Measurements from ENCODE around the gene ALPK3.
"Not testable (repeated sequence)": the region's sequence is repeated elsewhere in the genome, so short reads cannot be mapped to it uniquely, and the experiment has no call there.

The ALPK3 gene

GRCh38 chr15:84845631-84846030 is 28.5 kb downstream of the ALPK3 start:
- DNase-seq (ENCODE audit: low read depth in 2 of 2), result not testable (repeated sequence)

DNA sequence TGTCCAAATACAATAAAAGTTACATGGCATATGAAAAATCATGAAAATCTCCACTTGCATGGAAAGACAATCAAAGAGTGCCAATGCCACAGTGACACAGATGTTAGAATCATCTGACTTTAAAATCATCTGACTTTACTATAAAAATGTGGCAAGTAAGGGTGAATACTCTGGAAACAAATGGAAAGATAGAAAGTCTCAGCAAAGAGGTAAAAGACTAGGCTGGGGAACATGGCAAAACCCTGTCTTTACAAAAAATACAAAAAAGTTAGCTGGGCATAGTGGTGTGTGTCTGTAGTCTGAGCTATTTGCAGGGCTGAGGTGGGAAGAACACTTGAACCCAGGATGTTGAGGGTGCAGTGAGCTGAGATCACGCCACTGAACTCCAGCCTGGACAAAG is 29.1 kb downstream of the ALPK3 start:
- no peak for DNase-seq (ENCODE audit: low read depth in 2 of 2)

DNA sequence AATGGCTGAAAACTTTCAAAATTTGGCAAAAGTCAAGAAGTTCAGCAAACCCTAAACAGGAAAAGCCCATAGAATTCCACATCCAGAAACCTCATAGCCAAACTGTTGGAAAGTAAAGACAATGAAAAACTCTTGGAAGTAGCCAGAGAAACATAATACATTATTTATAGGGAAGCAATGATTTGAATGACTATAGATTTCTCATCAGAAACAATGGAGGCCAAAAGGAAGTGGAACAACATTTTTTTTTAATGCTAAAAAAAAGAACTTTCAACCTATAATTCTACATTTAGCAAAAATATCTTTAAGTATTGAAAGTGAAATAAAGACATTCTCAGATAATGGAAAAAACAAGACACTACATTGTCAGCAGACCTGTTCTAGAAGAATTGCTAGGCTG is 30.2 kb downstream of the ALPK3 start:
- DNase-seq (ENCODE audit: low read depth in 2 of 2), result no peak

GRCh38 chr15:84852212-84852611 is 35.1 kb downstream of the ALPK3 start:
- no peak for DNase-seq (ENCODE audit: low read depth in 2 of 2)

DNA sequence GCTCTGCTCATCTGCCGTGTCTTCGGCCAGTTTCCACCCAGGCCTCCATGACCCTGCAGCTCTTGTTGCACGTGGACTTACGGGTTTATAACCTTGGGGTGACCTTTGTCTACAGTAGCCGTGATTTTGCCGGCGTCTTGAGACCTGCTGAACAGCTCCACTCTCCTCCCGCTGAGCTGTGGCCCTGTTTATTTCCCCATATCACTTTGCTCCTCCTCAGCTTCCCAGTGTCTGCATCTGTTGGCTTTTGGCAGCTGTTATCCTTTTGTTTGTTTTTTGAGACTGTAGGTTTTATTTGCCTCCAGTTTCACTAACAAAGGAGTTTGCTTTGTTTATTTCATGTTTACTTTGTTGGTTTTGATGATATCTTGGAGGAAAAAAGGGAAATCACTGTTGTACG is 38.0 kb downstream of the ALPK3 start:
- DNase-seq (ENCODE audit: low read depth in 2 of 2), result no peak

- no peak for DNase-seq (ENCODE audit: low read depth in 2 of 2)
These were observed 38.6 kb downstream of the ALPK3 start for GRCh38 chr15:84855765-84856164.

DNA sequence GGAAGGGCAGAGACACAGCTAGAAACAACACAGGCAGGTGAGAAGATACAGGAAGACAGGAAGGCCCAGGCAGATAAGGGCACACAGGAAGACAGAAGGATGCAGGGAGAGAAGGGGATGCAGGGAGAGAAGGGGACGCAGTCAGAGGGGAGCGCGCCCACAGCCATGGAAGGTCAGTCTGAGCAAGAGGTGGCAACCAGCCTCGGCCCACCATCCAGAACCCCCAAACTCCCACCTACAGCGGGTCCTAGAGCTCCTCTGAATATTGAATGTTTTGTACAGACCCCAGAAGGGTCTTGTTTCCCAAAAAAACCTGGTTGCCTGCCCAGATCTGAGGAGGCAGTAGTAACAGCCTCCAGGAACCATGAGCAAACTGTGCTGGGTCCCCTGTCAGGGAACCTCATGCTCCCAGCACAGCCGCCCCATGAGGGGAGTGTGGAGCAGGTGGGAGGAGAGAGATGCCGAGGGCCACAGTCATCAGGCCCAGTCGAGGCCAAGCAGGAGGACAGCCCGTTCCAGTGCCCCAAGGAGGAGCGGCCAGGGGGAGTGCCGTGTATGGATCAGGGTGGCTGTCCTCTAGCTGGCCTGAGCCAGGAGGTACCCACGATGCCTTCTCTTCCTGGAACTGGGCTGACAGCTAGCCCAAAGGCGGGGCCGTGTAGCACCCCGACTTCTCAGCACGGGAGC is 39.7 kb downstream of the ALPK3 start:
- no peak for DNase-seq (ENCODE audit: low read depth in 2 of 2)

GRCh38 chr15:84857418-84858004 is 40.4 kb downstream of the ALPK3 start:
- DNase-seq (ENCODE audit: low read depth in 2 of 2), result no peak

GRCh38 chr15:84858231-84858630 is 41.1 kb downstream of the ALPK3 start:
- no peak for DNase-seq (ENCODE audit: low read depth in 2 of 2)

DNA sequence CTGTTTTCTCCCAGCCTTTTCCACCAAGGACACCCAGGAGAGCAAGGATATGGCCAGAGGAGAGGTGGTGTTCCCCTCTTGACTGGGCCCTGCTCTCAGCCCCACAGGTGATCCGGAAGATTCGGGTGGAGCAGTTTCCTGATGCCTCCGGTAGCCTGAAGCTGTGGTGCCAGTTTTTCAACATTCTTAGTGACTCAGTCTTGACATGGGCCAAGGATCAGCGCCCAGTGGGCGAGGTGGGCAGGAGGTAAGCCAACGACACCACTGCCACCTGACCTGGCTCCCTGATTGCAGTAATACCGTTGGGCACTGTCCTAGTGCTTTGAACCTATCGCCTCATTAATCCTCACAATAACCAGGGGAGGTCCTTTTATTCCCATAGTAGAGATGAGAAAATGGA is 42.0 kb downstream of the ALPK3 start:
- no peak for DNase-seq (ENCODE audit: low read depth in 2 of 2)

DNA sequence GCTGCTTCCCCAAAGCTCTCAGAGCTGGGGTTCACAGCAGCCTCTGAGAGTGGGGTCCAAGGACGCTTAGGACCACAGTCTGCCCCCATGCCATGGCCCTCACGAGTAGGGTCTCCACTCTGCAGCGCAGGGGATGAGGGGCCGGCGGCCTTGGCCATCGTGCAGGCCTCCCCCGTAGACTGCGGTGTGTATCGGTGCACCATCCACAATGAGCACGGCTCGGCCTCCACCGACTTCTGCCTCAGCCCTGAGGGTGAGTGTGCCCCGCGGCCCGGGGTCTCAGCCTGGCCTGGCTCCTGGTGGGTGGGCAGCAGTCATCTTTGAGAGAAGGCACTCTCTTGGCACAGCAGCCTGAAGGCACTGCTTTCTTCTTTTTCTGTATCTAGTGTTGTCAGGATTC is 42.5 kb downstream of the ALPK3 start:
- no peak for DNase-seq (ENCODE audit: low read depth in 2 of 2)

DNA sequence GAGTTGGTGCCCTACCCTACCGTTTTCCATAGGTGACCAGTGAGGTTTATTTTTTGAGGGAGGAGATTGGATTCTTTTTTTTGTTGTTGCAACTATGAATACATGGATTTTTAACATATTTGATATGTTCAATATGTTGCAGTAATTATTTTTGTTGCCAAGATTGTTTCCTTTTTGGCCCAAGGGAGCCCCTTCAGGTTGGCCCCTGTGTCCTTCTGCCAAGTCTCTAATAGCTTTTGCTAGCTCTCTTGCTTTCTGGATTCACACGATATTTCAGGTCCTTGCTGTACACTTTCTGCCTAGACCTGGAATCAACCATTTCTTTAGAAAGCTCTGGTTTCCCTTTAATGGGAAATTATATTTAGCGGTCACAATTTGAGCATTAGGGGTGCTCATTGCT is 44.6 kb downstream of the ALPK3 start:
- no peak for DNase-seq (ENCODE audit: low read depth in 2 of 2)

- no peak for DNase-seq (ENCODE audit: low read depth in 2 of 2)
These were observed 45.2 kb downstream of the ALPK3 start for GRCh38 chr15:84862214-84862975.

DNA sequence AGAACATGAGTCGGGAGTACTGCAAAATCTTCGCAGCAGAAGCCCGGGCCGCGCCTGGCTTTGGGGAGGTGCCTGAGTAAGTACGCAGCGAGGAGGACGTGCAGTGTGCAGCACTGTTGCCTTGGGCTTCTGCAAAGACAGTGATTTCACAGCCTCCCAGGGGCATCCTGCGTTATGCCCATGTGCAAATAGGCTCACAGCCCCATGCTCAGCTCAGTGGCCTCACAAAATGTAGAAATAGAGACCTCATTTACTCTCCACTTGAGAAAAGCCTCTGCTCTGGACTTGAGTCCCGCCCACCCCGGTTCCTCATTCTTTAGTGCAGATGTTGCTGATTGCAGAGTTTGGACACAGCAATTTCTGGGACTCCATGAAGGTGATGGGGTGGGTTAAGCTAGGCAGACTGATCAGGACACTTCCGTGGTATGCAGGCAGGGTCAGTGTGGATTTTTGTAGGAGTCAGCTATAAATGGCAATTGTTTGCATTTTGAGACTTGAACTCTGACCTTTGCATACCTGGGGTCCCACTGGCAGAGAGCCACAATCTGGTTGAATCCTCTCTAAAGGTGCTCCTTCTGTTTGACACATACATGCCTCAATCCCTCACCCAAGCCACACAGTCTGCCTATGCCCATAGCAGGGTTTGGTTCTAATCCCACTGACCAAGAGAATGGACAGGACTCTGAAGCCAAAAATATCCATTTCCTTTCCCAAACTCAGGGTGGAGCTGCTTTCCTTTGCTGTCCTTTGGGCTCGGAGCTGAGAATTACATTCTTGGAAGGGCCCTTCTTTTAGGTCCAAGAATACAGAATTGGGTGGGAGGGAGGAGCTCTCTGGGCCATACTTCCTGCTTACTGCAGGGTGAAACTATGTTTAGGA is 46.6 kb downstream of the ALPK3 start:
- no peak for DNase-seq (ENCODE audit: low read depth in 2 of 2)

DNA sequence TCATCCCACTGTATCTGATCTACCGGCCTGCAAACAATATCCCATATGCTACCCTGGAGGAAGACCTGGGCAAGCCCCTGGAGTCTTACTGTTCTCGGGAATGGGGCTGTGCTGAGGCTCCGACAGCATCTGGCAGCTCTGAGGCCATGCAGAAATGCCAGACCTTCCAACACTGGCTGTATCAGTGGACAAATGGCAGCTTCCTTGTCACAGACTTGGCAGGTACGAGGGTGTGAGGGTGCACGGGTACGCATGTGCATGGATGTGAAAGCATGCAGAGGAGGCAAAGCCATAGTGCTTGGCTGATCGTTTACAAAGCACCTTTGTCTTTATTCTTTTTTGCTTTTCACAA is 47.3 kb downstream of the ALPK3 start:
- DNase-seq (ENCODE audit: low read depth in 2 of 2), result no peak

DNA sequence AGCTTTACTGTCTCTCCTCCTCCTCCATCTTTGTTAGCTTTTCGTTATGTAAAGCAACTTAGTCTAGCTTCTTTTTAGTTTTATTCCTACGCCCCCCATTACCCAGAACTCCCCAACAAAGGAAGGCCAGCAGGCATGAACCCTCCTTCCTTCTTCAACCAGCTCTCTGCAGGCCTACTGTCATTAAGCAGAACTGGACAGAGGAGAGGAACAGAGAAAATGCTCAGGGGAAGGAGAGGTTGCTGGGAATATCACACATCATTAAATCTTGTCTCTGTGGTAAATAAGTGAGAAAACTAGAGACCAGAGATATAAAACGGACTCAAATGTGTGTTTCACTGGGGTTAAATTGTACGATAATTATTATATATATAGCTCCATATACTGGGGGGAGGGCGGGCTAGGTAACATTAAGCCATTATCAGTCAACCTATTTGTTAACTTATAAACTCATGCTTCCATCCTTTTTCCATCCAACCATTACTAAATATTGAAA is 48.0 kb downstream of the ALPK3 start:
- DNase-seq (ENCODE audit: low read depth in 2 of 2), result no peak

- no peak for DNase-seq (ENCODE audit: low read depth in 2 of 2)
These were observed 51.1 kb downstream of the ALPK3 start for GRCh38 chr15:84868037-84868880.

- DNase-seq (ENCODE audit: low read depth in 2 of 2), result no peak
These were observed 52.4 kb downstream of the ALPK3 start for GRCh38 chr15:84869510-84869909.

- DNase-seq (ENCODE audit: low read depth in 2 of 2), result no peak
These were observed 54.4 kb downstream of the ALPK3 start for GRCh38 chr15:84871428-84871985.

- no peak for DNase-seq (ENCODE audit: low read depth in 2 of 2)
These were observed 55.1 kb downstream of the ALPK3 start for GRCh38 chr15:84872009-84872910.
